Endothelial cell of umbilical vein (primary cell): ENCODE measurements around the gene TMEM119. TPM values are rescaled to one million over a fixed set of nuclear protein-coding genes. Genes with fewer than 3 reads are reported as not detected.

Experiments used
- BruUV-seq: library from RNA; stranded (reverse); fragments of 400-500 nt; replicated peaks from 2 replicates; lab custom pipeline; 2021; lab: Mats Ljungman, UMichigan
- CTCF ChIA-PET: fragments of 300-600, 350-600 bp; sonication (Branson Sonifier 250); formaldehyde crosslinking; loops from one replicate; lab custom pipeline; 2021; ENCODE audit warnings: antibody characterized with exemption, inconsistent platforms; lab: Charles Lee
- POLR2A ChIA-PET: fragments of 300-600, 350-600 bp; sonication (Branson Sonifier 250); formaldehyde crosslinking; loops from one replicate; lab custom pipeline; 2021; ENCODE audit warnings: antibody characterized with exemption, inconsistent platforms; lab: Charles Lee
- DNase-seq: peaks from one replicate; pipeline ENCODE4 v3.0.0-alpha.2; 2011; ENCODE audit warnings: low read depth, low spot score
- FAIRE-seq: peaks from 2 replicates; lab custom pipeline; 2011; peaks lifted over from hg19 to GRCh38; lab: Jason Lieb, UNC
- H2AFZ ChIP-seq: 2 replicates; pipeline ENCODE4 v1.6.0; 2012; ENCODE audit warnings: low read depth, low read length, control low read depth, inconsistent platforms
- H3K27ac ChIP-seq: 2 replicates; pipeline ENCODE4 v1.5.1; 2011; ENCODE audit warnings: low read depth, mild to moderate bottlenecking, control low read depth, low read length, moderate library complexity; ENCODE audit not compliant: insufficient read depth
- H3K27me3 ChIP-seq, 2 experiments: 2 replicates each; pipeline versions ENCODE4 v1.6.0 to v1.6.1; 2011; ENCODE audit warnings: low read length in 2 of 2, mixed read lengths in 1 of 2; ENCODE audit not compliant: control insufficient read depth in 2 of 2, insufficient read depth in 2 of 2
- H3K36me3 ChIP-seq, 2 experiments: 2 replicates in 1 of 2; 3 replicates in 1 of 2; pipeline ENCODE4 v1.5.1; 2011; ENCODE audit warnings: low read length in 2 of 2, mild to moderate bottlenecking in 1 of 2, moderate library complexity in 1 of 2; ENCODE audit not compliant: control insufficient read depth in 2 of 2, insufficient read depth in 2 of 2; ENCODE audit errors: extremely low read depth in 1 of 2
- H3K4me1 ChIP-seq: 3 replicates; pipeline ENCODE4 v1.5.1; 2011; ENCODE audit warnings: mild to moderate bottlenecking, low read length; ENCODE audit not compliant: control insufficient read depth, insufficient read depth; ENCODE audit errors: extremely low read depth
- H3K4me2 ChIP-seq: 2 replicates; pipeline ENCODE4 v1.6.1; 2011; ENCODE audit warnings: low read length, control low read depth, mixed read lengths; ENCODE audit not compliant: insufficient read depth
- H3K4me3 ChIP-seq, 3 experiments: fragments of 200-600 bp in 1 of 3; sonication (generic), shearing (Covaris generic) in 1 of 3; replicated peaks in 1 of 3; 2 replicates each; pipeline ENCODE4 v1.5.1; 2011 to 2016; ENCODE audit warnings: control low read depth in 3 of 3, low read length in 3 of 3, mild to moderate bottlenecking in 2 of 3, inconsistent platforms in 1 of 3, low read depth in 1 of 3, moderate library complexity in 1 of 3; ENCODE audit not compliant: insufficient read depth in 1 of 3
- H3K79me2 ChIP-seq: 2 replicates; pipeline ENCODE4 v1.6.0; 2012; ENCODE audit warnings: low read length, inconsistent platforms; ENCODE audit not compliant: control insufficient read depth, insufficient read depth
- H3K9ac ChIP-seq: replicated peaks from 2 replicates; pipeline ENCODE3; 2011; ENCODE audit warnings: low read length, control low read depth; ENCODE audit not compliant: insufficient read depth; ENCODE audit errors: extremely low read depth
- H3K9me1 ChIP-seq: replicated peaks from 3 replicates; pipeline ENCODE4 v1.6.0; 2011; ENCODE audit warnings: mild to moderate bottlenecking, low read length; ENCODE audit not compliant: control insufficient read depth, insufficient read depth; ENCODE audit errors: extremely low read depth
- H3K9me3 ChIP-seq: replicated peaks from 2 replicates; pipeline ENCODE4 v1.5.1; 2012; ENCODE audit warnings: low read length, inconsistent platforms; ENCODE audit not compliant: control insufficient read depth, insufficient read depth
- H4K20me1 ChIP-seq: replicated peaks from 2 replicates; pipeline ENCODE3; 2011; ENCODE audit warnings: mild to moderate bottlenecking, low read length; ENCODE audit not compliant: control insufficient read depth, insufficient read depth; ENCODE audit errors: extremely low read depth
- CTCF ChIP-seq, 2 donors: IDR thresholded peaks; 1 replicate in 1 of 2; 2 replicates in 1 of 2; pipeline ENCODE4 v1.5.1; 2011; ENCODE audit warnings: low read length in 2 of 2, mild to moderate bottlenecking in 2 of 2, moderate library complexity in 2 of 2, control low read depth in 1 of 2, inconsistent platforms in 1 of 2, low read depth in 1 of 2; ENCODE audit not compliant: insufficient read depth in 1 of 2; ENCODE audit errors: extremely low read depth in 1 of 2
- EZH2 ChIP-seq: IDR thresholded peaks from 2 replicates; pipeline ENCODE4 v1.6.1; 2012; ENCODE audit warnings: borderline replicate concordance, low read depth, mild to moderate bottlenecking, moderate library complexity, low read length, inconsistent platforms; ENCODE audit not compliant: severe bottlenecking
- FOS ChIP-seq: IDR thresholded peaks from 2 replicates; pipeline ENCODE4 v1.6.1; 2011; ENCODE audit warnings: mild to moderate bottlenecking, low read length, moderate library complexity, borderline replicate concordance; ENCODE audit not compliant: insufficient read depth
- MAX ChIP-seq: IDR thresholded peaks from 2 replicates; pipeline ENCODE4 v1.6.1; 2011; ENCODE audit not compliant: insufficient read depth, insufficient read length
- POLR2AphosphoS5 ChIP-seq: IDR thresholded peaks from 2 replicates; pipeline ENCODE4 v1.6.1; 2012; ENCODE audit warnings: low read depth, mild to moderate bottlenecking, control low read depth, low read length, moderate library complexity; ENCODE audit not compliant: insufficient read depth
- dilution Hi-C: fragments of 300-500 bp; cut with MboI; formaldehyde crosslinking; loops from one replicate; pipeline ENCODE4 v1.15.0; 2019; ENCODE audit warnings: low sequenced_read_pairs; ENCODE audit not compliant: extremely low pct_ligation_motif_present
- intact Hi-C: fragments of 100-400 bp; cut with micrococcal nuclease; formaldehyde crosslinking; loops from one replicate; pipeline ENCODE4 v1.10.0; 2022
- polyA plus RNA-seq, 4 experiments: library from polyadenylated mRNA; depleted of rRNA in 3 of 4; stranded (reverse) in 3 of 4; unstranded in 1 of 4; fragments of >200 nt; gene quantifications; 2 replicates each; pipeline versions ENCODE4 v1.2.1 to v1.2.3, GENCODE V29; 2011 to 2012; ENCODE audit warnings: missing spikeins in 1 of 4
- total RNA-seq: library from RNA; stranded (reverse); gene quantifications from 2 replicates; pipeline ENCODE4 v1.2.3, GENCODE V29; 2021

The TMEM119 gene
- total and polyA plus RNA-seq, 2 donors (not counting 3 experiments of a cell fraction or from before 2014, with no cell fraction given) = not detected

- Histone ChIP-seq H3K4me1 (no peaks in the 10 kb centered on the region), H3K79me2 (no peaks in the 10 kb centered on the region), H3K27ac (no peak overlapping the region), H3K27me3 (peaks cover 0 to 4% of the 10 kb centered on the region in 2 experiments), H3K9me1 (no peaks in the 10 kb centered on the region), H3K9me3 (no peaks in the 10 kb centered on the region), H2AFZ (no peak overlapping the region), H3K4me2 (no peak overlapping the region), H4K20me1 (no peaks in the 10 kb centered on the region), H3K9ac (no peak overlapping the region), H3K4me3 (no peak overlapping the region), H3K36me3 (no peaks in the 10 kb centered on the region)
- dilution Hi-C loops (no loop called here), intact Hi-C loops (no loop called here)
- no peak for FAIRE-seq
- DNase-seq = no peak
- CTCF ChIA-PET = interaction anchor here (1.1 kb wide), 1 partner anchor 32 kb away, joined by 3 read pairs; no protein-coding TSS in a partner anchor
- no TSS peak for BruUV-seq
- POLR2A ChIA-PET = no interaction called here
- no peak for TF ChIP-seq MAX
- TF ChIP-seq POLR2AphosphoS5 = no peak
- no peak for TF ChIP-seq CTCF (IDR thresholded peaks at IDR 0.05; ENCODE audit: extremely low read depth in 1 of 2, insufficient read depth in 1 of 2, low read depth in 1 of 2, low read length in 2 of 2)
- TF ChIP-seq EZH2 = no peak
- no peak for TF ChIP-seq FOS
Measured at GRCh38 chr12:108585864-108586263, 12.0 kb downstream of the TMEM119 start.
